ENCODE measurements around the gene OBP2B. TPM values are rescaled to one million over a fixed set of nuclear protein-coding genes. Genes with fewer than 3 reads are reported as not detected.
"Not testable (repeated sequence)": the region's sequence is repeated elsewhere in the genome, so short reads cannot be mapped to it uniquely, and the experiment has no call there.

Gene OBP2B, protein sequence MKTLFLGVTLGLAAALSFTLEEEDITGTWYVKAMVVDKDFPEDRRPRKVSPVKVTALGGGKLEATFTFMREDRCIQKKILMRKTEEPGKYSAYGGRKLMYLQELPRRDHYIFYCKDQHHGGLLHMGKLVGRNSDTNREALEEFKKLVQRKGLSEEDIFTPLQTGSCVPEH
- total RNA-seq: not detected in 2 replicates

- not testable (repeated sequence) for DNase-seq (ENCODE audit: low read depth)
Measured at GRCh38 chr9:133208880-133209300, at the start of gene OBP2B. OBP2B (minus strand) TSS chr9:133209250; CDS start chr9:133209199, 51 bp downstream.

DNA sequence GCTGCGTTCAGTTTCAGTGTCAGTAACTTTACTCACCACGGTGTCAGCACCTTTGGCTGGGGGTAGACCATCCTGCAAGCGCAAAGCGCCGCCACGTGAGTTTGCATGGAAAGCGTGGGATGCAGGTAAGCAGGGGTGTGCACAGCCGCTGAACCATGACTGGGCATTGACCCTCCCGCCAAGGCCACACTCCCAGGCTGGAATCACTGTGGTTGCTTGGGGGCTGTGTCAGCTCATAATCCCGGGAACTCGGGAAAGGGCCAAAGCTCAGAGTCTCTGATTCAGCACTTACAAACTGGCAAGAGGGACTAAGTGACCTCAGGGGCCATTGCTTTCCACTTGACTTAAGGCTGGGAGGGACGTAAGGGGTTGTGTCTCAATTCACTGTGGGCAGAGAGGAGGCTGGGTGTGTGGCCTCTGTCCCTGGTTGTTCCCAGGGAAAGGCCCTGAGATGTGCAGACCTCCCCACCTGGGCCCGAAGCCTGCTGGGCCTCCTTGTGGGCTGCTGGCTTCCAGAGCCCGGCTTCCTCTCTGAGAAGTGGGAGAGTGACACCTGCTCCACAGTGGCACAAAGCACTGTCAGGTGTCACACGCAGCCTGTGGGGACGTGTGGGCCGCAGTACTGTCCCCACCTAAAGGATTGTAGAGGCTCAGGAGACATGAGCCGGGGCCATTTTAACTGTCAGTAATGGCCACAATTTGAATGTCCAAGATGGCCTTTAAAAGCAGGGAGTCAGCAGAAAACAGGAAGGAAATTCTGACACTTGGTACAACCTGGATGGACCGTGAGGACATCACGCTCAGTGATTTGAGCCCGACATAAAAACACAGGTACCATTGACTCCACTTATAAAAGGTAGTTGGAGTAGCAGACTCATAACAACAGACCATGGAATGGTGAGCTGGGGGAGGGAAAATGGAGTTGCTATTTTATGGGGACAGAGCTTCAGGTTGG, 49.3 kb upstream of the OBP2B start:
- peak; percentile 81 for DNase-seq (ENCODE audit: low read depth)

DNA sequence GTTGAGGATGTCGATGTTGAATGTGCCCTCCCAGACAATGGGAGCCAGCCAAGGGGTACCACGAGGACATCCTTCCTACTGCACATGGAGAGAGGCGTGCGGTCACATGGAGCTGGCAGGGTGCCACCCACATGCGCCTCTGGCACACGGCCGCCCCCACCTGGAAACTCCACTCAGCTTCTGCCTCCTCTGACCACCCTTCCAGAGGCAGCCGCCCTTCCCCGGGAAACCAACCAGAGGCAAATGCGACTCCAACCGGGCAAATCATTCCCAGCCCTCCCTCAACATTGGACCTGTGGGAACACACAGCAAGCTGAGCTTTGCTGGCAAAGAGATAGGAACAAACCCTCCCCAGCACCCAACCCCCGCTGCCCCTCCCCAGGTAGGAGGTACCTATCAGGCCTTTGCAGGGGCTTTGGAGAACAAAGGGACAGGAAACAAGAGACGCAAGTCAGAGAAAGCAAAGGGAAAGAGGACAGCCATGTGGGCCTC, 48.5 kb upstream of the OBP2B start:
- no peak for DNase-seq (ENCODE audit: low read depth)

GRCh38 chr9:133256686-133257091, 47.6 kb upstream of the OBP2B start:
- DNase-seq (ENCODE audit: low read depth): no peak

DNA sequence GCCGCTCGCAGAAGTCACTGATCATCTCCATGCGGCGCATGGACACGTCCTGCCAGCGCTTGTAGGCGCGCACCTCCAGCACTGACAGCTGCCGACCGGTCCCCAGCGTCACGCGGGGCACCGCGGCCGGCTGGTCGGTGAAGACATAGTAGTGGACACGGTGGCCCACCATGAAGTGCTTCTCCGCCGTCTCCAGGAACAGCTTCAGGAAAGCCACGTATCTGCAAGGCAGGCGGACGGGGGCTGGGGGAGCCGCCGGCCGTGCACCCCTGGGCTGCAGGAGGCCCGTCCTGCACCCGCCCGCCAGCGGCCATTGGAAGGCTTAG, 47.0 kb upstream of the OBP2B start:
- no peak for DNase-seq (ENCODE audit: low read depth)

DNA sequence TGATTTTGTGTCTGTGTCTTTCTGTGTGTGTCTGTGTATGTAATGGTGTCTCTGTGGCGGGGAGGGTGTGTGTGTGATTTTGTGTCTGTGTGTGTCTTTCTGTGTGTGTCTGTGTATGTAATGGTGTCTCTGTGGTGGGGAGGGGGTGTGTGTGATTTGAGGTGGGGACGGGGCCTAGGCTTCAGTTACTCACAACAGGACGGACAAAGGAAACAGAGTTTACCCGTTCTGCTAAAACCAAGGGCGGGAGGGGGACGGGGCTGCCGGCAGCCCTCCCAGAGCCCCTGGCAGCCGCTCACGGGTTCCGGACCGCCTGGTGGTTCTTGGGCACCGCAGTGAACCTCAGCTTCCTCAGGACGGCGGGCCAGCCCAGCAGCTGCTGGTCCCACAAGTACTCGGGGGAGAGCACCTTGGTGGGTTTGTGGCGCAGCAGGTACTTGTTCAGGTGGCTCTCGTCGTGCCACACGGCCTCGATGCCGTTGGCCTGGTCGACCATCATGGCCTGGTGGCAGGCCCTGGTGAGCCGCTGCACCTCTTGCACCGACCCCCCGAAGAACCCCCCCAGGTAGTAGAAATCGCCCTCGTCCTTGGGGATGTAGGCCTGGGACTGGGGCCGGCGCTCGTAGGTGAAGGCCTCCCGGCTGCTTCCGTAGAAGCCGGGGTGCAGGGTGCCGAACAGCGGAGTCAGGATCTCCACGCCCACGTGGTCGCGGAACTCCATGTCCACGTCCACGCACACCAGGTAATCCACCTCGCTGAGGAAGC, 46.5 kb upstream of the OBP2B start:
- no peak for DNase-seq (ENCODE audit: low read depth)

DNA sequence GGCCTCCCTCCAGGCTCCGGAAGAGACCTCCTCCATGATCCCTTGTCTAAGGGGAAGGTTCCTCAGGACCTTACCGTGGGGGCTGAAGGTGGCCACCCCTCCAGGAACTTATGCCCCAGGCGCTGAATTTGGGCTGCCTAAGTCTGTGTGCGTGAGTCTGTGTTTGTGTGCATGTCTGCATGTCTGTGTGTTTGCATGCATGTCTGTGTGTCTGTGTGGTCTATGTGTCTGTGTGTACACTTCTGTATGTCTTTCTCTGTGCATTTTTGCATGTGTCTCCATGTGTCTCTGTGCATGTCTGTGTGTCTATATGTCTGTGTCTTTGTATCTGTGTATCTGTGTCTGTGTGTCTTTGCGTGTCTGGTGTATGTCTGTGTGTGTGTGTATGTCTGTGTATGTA, 45.4 kb upstream of the OBP2B start:
- DNase-seq (ENCODE audit: low read depth): no peak

GRCh38 chr9:133253268-133253667, 44.2 kb upstream of the OBP2B start:
- no peak for DNase-seq (ENCODE audit: low read depth)

- DNase-seq (ENCODE audit: low read depth): no peak
Measured at GRCh38 chr9:133252301-133253020, 43.4 kb upstream of the OBP2B start.

GRCh38 chr9:133251773-133252172, 42.7 kb upstream of the OBP2B start:
- DNase-seq (ENCODE audit: low read depth): no peak

DNA sequence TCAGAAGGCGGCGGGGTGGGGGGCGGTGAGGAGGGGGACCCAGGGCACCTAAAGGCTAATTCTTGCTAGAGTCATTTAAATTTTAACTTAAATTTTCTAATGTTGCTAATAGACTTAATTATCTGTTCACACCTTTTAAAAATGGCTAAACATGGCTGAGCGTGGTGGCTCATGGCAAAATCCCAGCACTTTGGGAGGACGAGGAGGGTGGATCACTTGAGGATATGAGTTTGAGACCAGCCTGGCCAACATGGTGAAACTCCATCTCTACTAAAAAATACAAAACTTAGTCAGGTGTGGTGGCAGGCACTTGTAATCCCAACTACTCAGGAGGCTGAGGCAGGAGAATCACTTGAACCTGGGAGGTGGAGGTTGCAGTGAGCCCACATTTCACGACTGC, 42.2 kb upstream of the OBP2B start:
- not testable (repeated sequence) for DNase-seq (ENCODE audit: low read depth)

- DNase-seq (ENCODE audit: low read depth): no peak
Measured at GRCh38 chr9:133250741-133251170, 41.7 kb upstream of the OBP2B start.

DNA sequence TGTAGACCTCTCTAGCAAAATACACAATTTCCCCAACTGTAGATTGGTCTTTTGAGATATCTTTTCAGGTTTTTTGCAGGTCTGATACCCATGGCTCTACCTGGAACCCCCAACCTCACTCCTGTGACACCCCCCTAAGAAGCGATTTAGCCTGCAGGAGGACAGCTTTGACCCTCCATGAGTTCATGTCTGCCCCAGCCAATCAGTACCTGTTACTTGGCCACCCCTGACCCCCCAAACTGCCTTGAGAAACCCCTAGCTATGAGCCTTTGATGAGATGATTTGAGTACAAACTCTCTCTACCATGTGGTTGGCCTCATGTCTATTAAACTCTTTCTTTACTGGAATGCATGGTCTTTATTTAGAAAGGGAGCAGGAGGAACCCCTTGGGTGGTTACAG, 40.3 kb upstream of the OBP2B start:
- no peak for DNase-seq (ENCODE audit: low read depth)

GRCh38 chr9:133248726-133249295, 39.8 kb upstream of the OBP2B start:
- no peak for DNase-seq (ENCODE audit: low read depth)

GRCh38 chr9:133247632-133248031, 38.6 kb upstream of the OBP2B start:
- no peak for DNase-seq (ENCODE audit: low read depth)

GRCh38 chr9:133246991-133247390, 37.9 kb upstream of the OBP2B start:
- DNase-seq (ENCODE audit: low read depth): no peak

GRCh38 chr9:133246562-133246961, 37.5 kb upstream of the OBP2B start:
- no peak for DNase-seq (ENCODE audit: low read depth)

DNA sequence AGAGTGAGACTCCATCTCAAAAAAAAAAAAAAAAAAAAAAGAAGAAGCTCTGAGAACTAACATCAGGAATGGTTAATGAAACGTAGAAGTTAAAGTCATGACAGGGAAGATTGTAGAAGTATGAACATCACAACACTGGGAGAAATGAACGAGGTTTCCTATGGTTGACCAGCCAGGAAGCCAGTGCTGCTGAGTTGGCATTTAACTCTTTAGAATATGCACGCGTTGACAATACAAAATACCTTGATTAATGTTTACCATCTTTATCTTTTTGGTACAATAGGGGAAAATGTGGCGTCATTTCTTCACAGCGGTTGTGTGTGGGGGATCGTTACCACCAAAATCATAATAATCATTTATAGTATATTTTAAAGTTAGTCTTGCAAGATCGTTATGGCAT, 33.9 kb upstream of the OBP2B start:
- no peak for DNase-seq (ENCODE audit: low read depth)

GRCh38 chr9:133242241-133242640, 33.2 kb upstream of the OBP2B start:
- DNase-seq (ENCODE audit: low read depth): no peak

DNA sequence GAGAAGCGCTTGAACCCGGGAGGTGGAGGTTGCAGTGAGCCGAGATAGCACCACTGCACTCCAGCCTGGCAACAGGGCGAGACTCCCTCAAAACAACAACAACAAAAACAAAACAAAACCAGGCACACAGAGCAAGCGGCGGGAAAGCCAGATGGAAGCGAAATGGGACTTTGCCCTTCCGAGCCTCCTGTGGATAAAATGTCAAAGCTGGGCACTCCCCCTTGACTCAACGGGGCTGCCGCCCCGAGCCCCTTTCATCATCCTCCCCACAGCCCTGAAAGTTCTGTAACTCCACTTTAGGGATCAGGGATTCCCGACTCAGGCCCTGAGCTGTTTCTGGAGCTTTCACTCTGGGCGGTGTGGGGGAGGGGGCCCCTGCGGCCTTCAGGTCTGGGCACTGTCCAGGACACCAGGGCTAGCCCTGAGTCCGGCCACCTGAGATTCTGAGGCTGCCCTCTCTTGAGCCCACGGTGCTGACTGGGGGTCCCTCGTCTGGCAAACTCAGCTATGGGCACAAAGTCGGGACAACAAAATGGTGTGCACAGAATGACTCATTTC, 30.6 kb upstream of the OBP2B start:
- no peak for DNase-seq (ENCODE audit: low read depth)
